ENCODE measurements around the gene FAM120B. TPM values are rescaled to one million over a fixed set of nuclear protein-coding genes. Genes with fewer than 3 reads are reported as not detected.
"Not testable (repeated sequence)": the region's sequence is repeated elsewhere in the genome, so short reads cannot be mapped to it uniquely, and the experiment has no call there.

FAM120B gene
- total and polyA plus RNA-seq, 2 experiments from 2014 or later = 17.1 to 29.1 TPM

DNA sequence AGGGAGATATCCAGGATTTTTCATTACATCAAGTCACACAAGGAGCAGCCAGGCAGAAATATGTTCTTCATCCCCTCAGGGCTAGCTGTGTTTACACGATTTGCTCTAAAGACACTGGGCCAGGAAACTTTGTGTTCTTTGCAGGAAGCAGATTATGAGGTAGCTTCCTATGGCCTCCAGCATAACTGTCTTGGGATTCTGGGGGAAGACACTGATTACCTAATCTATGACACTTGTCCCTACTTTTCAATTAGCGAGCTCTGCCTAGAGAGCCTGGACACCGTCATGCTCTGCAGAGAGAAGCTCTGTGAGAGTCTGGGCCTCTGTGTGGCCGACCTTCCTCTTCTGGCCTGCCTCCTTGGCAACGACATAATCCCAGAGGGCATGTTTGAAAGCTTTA is 11.2 kb downstream of the FAM120B start:
- peaks cover 100% of the 10 kb centered on the region for H3K79me2 ChIP-seq (ENCODE audit: insufficient read depth)
- WGBS, 2 experiments (ENCODE audit: low coverage in 1 of 2, low lambda C conversion rate in 2 of 2, missing lambda C conversion rate in 2 of 2) = 96 to 97% methylated on average over 5 of the region's 5 CpGs
- H3K4me3 ChIP-seq = no peak overlapping the region
- no peak overlapping the region for H3K27ac ChIP-seq
- H3F3A ChIP-seq (ENCODE audit: insufficient read depth) = no peaks in the 10 kb centered on the region
- DNase-seq = no peak
- TF ChIP-seq EZH2phosphoT487 (IDR thresholded peaks at IDR 0.05; ENCODE audit: insufficient read depth, low read depth) (no peak), EZH2 (IDR thresholded peaks at IDR 0.05; ENCODE audit: insufficient read depth, poor library complexity, severe bottlenecking) (no peak)
- H3K4me2 ChIP-seq (ENCODE audit: unreplicated experiment) = no peak overlapping the region
- peaks cover 24% of the 10 kb centered on the region for H3K36me3 ChIP-seq (ENCODE audit: low read depth)
- no peaks in the 10 kb centered on the region for H3K9me2 ChIP-seq (ENCODE audit: insufficient read depth)
- peaks cover 22% of the 10 kb centered on the region; the same call in 1 of the 2 replicates for H4K20me1 ChIP-seq (ENCODE audit: insufficient read depth)
- H3K9me3 ChIP-seq (ENCODE audit: low read depth) = no peaks in the 10 kb centered on the region
- H2AFZ ChIP-seq = no peak overlapping the region
- no peaks in the 10 kb centered on the region; the same call in 1 of the 2 replicates for H3K4me1 ChIP-seq (ENCODE audit: insufficient read depth)
- H3K27me3 ChIP-seq (replicated peaks; ENCODE audit: insufficient read depth) = no peaks in the 10 kb centered on the region
- in situ Hi-C loops (cut with MboI) = no loop called here
- no peak overlapping the region for H3K9ac ChIP-seq

- H3F3A ChIP-seq (ENCODE audit: insufficient read depth) = no peaks in the 10 kb centered on the region
- no peaks in the 10 kb centered on the region for H3K9me3 ChIP-seq (ENCODE audit: low read depth)
- in situ Hi-C loops (cut with MboI) = no loop called here
- no peaks in the 10 kb centered on the region for H3K9me2 ChIP-seq (ENCODE audit: insufficient read depth)
- peaks cover 43% of the 10 kb centered on the region for H3K36me3 ChIP-seq (ENCODE audit: low read depth)
- no peak overlapping the region for H3K4me2 ChIP-seq (ENCODE audit: unreplicated experiment)
- no peak for TF ChIP-seq EZH2 (IDR thresholded peaks at IDR 0.05; ENCODE audit: insufficient read depth, poor library complexity, severe bottlenecking)
- no peak for TF ChIP-seq EZH2phosphoT487 (IDR thresholded peaks at IDR 0.05; ENCODE audit: insufficient read depth, low read depth)
- no peaks in the 10 kb centered on the region for H3K27me3 ChIP-seq (replicated peaks; ENCODE audit: insufficient read depth)
- 86 to 90% methylated on average over 8 of the region's 8 CpGs for WGBS, 2 experiments (ENCODE audit: low coverage in 1 of 2, low lambda C conversion rate in 2 of 2, missing lambda C conversion rate in 2 of 2)
- peaks cover 56% of the 10 kb centered on the region for H3K79me2 ChIP-seq (ENCODE audit: insufficient read depth)
- no peaks in the 10 kb centered on the region for H4K20me1 ChIP-seq (ENCODE audit: insufficient read depth)
- no peak for DNase-seq
- H3K4me1 ChIP-seq (ENCODE audit: insufficient read depth) = no peaks in the 10 kb centered on the region
- no peak overlapping the region for H2AFZ ChIP-seq
- H3K9ac ChIP-seq = no peak overlapping the region
- no peak overlapping the region for H3K4me3 ChIP-seq
- no peak overlapping the region for H3K27ac ChIP-seq
Observed at GRCh38 chr6:170329321-170329720, 22.8 kb downstream of the FAM120B start.

- H3K27me3 ChIP-seq (replicated peaks; ENCODE audit: insufficient read depth); H3F3A ChIP-seq (ENCODE audit: insufficient read depth); H2AFZ ChIP-seq; H3K27ac ChIP-seq; H3K9ac ChIP-seq; H3K4me2 ChIP-seq (ENCODE audit: unreplicated experiment); in situ Hi-C loops (cut with MboI); H3K9me2 ChIP-seq (ENCODE audit: insufficient read depth); H3K4me1 ChIP-seq (ENCODE audit: insufficient read depth); H3K9me3 ChIP-seq (ENCODE audit: low read depth); DNase-seq; H3K4me3 ChIP-seq: not testable (repeated sequence)
- WGBS, 2 experiments (ENCODE audit: low coverage in 1 of 2, low lambda C conversion rate in 2 of 2, missing lambda C conversion rate in 2 of 2) = 98 to 100% methylated on average over 3 of the region's 3 CpGs
- H3K79me2 ChIP-seq (ENCODE audit: insufficient read depth) = peaks cover 89% of the 10 kb centered on the region
- peaks cover 17% of the 10 kb centered on the region for H4K20me1 ChIP-seq (ENCODE audit: insufficient read depth)
- peaks cover 34% of the 10 kb centered on the region for H3K36me3 ChIP-seq (ENCODE audit: low read depth)
Observed at GRCh38 chr6:170335199-170335598, 28.6 kb downstream of the FAM120B start.

DNA sequence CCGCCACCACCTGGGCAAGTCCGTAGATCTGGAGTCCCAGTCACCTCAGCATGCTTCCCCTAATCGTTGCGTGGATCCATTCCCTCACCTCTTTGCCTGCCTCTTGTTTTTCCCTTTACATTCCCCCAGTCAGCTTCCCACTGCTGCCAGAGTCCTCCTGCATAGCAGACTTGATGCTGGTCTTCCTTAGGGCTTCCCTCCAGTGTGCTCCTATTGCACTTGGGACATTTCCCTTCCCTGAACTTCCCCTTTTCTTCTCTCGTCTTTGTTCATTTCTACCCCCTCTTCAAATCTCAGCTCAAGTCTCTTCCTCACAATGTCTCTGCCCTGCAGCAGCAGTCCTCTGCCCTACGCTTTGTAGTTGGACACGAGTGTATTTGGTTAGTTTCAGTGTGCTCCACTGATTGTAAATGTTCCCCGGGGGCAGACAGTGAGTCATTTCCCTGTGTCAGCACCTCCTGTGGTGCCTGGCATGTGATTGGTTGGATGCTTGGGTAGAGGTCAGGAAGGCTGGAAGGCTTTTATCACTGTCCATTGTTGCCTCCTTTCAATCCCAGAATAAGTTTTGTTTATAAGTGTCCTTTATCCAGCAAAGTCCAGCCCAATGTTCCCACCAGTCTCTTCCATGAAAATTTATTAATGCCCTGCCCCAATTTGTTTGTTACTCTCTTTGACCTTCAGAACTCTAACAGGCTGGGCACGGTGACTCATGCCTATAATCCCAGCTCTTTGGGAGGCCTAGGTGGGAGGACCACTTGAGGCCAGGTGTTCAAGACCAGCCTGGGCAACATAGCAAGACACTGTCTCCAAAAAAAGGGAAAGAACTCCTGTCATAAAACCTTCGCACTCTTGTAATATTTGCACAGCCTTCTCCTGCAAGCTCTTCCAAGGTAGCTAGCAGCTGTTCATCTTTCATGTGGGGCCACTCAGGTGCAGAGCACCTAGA is 38.3 kb downstream of the FAM120B start:
- 77 to 82% methylated on average over 10 of the region's 10 CpGs for WGBS, 2 experiments (ENCODE audit: low coverage in 1 of 2, low lambda C conversion rate in 2 of 2, missing lambda C conversion rate in 2 of 2)
- no peak overlapping the region for H3K9ac ChIP-seq
- H3K36me3 ChIP-seq (ENCODE audit: low read depth) = peaks cover 11% of the 10 kb centered on the region; the same call in 1 of the 2 replicates
- no peaks in the 10 kb centered on the region for H3K27me3 ChIP-seq (replicated peaks; ENCODE audit: insufficient read depth)
- H2AFZ ChIP-seq = no peak overlapping the region
- H3K9me2 ChIP-seq (ENCODE audit: insufficient read depth) = no peaks in the 10 kb centered on the region
- H3K27ac ChIP-seq = no peak overlapping the region
- TF ChIP-seq EZH2 (IDR thresholded peaks at IDR 0.05; ENCODE audit: insufficient read depth, poor library complexity, severe bottlenecking) (no peak), EZH2phosphoT487 (IDR thresholded peaks at IDR 0.05; ENCODE audit: insufficient read depth, low read depth) (no peak)
- H3K4me3 ChIP-seq = no peak overlapping the region
- peak; percentile 52 for DNase-seq
- H3K4me2 ChIP-seq (ENCODE audit: unreplicated experiment) = no peak overlapping the region
- H3K4me1 ChIP-seq (ENCODE audit: insufficient read depth) = peaks cover 10% of the 10 kb centered on the region
- H3F3A ChIP-seq (ENCODE audit: insufficient read depth) = peaks cover 7% of the 10 kb centered on the region; the same call in 1 of the 2 replicates
- H3K79me2 ChIP-seq (ENCODE audit: insufficient read depth) = peaks cover 51% of the 10 kb centered on the region
- H3K9me3 ChIP-seq (ENCODE audit: low read depth) = no peaks in the 10 kb centered on the region
- in situ Hi-C loops (cut with MboI) = no loop called here
- H4K20me1 ChIP-seq (ENCODE audit: insufficient read depth) = peaks cover 4% of the 10 kb centered on the region; the same call in 1 of the 2 replicates
